GM19372 (cell line): ENCODE results near the gene GALNT10.

ENCODE experiments used
- ATAC-seq: cut with Tn5 transposase; IDR thresholded peaks from one replicate; pipeline ENCODE4 v1.9.1; 2021; ENCODE audit warnings: mild to moderate bottlenecking, low read depth, moderate library complexity; ENCODE audit not compliant: unreplicated experiment

GALNT10 gene

DNA sequence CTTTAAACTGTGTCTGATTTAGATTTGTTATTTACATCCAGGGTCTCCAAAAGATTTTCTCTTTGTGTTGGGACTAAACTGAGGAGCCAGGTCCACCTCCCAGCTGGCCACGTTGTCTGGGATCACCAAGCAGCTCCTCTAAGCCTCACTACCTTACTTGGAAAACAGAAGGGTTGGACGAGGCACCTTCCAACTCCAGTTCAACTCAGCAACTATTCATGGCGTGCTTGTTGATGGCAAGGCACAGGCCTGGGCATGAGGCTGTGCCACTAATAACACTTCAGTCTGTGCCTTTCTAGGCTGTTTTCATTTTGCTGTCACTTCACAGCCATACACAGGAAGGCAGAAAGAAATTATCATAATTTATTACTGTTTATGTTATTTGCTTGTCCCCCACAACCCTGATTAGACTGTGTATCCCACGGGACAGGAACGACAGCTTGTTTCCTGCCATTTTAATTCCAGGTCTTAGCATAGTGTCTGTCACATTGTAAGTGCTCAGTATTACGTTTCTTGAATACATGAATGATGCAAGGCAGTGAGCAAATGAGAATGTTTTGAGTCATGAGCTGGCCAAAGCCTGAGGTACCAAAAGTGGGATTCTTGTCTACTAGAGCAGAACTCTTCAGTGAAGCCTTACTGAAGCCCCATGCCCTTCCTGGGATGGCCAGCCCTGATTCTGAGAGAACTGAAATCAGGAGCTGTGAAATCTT lies 125.8 kb downstream of the GALNT10 start:
- ATAC-seq: no peak

- no peak for ATAC-seq
Measured at GRCh38 chr5:154317916-154318315, 127.4 kb downstream of the GALNT10 start.

DNA sequence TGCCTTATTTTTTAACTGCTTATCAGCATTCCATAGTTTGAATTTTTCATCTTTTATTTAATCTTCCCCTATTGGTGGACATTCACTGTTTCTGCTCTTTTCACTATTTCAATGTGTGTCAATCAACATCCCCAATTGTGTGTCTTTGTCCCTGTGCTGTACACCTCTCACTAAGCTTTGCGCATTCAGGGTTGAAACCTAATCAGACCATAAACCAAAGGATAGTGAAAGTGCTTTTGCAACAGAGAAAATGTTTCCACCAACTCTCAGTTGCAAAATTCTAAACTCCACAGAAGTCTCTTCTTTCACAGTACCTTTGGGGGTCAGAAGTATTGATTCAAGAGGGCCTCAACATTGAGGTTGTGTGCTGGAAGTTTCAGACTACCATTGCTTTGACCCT lies 128.2 kb downstream of the GALNT10 start:
- ATAC-seq: no peak

- ATAC-seq: no peak
Measured at GRCh38 chr5:154319736-154320135, 129.2 kb downstream of the GALNT10 start.

GRCh38 chr5:154320224-154321089 lies 129.9 kb downstream of the GALNT10 start:
- no peak for ATAC-seq

DNA sequence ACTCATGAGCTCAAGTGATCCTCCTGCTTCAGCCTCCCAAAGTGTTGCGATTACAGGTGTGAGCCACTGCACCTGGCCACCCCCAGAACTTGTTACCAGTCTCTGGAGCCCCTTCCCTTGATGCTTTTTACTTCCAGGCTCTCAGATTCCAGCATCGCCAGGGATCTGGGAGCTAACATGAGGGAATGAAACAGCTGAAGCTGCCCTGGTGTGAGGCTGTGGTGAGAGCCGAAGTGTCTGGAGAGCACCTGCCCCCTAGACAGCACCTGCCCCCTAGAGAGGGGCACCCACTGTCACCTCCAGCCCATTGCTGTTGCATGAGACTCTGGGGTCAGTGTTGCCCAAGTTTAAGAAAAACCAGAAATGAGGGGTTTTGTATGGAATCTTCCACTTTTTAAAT lies 131.0 kb downstream of the GALNT10 start:
- no peak for ATAC-seq

GRCh38 chr5:154324033-154324432 lies 133.5 kb downstream of the GALNT10 start:
- no peak for ATAC-seq

- ATAC-seq: no peak
Measured at GRCh38 chr5:154325566-154325965, 135.0 kb downstream of the GALNT10 start.

- ATAC-seq: no peak
Measured at GRCh38 chr5:154329062-154329461, 138.5 kb downstream of the GALNT10 start.

- ATAC-seq: no peak
Measured at GRCh38 chr5:154329519-154330040, 139.0 kb downstream of the GALNT10 start.

- ATAC-seq: no peak
Measured at GRCh38 chr5:154330097-154330667, 139.6 kb downstream of the GALNT10 start.

- no peak for ATAC-seq
Measured at GRCh38 chr5:154331232-154331631, 140.7 kb downstream of the GALNT10 start.

DNA sequence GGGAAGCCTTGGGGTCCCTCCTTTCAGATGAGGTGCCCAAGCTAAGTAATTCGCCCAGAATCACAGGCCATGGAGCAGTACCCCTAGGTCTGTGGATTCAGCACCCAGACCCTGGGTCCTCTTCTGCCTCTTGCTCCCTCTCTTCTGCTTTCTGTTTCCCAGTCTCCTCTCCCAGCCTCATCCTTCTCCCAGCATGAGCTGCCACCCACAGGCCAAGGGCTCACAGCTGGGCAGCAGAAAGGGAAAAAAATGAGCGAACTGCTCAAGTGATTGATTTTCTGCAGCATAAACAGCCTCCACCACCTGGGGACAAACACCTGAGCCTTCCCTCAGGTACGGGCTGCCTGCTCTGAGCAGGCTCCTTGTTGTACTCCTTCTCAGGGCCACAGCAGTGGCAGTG lies 141.4 kb downstream of the GALNT10 start:
- no peak for ATAC-seq

DNA sequence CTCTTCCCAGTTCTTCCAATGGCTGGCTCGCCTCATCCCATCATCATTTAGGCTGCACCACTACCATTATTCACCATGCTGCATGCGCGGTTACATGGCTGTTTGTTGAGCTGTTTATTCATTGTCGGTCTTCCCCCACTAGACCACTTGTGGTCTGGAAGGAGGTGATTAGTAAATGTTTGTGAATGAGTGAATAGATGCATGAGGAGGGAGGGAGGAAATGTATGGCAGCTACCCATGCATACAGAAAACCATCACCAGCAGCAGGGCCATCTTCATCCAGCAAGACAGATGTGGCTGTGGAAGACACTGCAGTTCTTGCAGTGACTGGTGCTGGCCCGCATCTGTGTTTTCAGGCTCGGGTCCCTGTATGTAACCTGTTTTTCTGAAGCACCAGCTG lies 141.9 kb downstream of the GALNT10 start:
- no peak for ATAC-seq

DNA sequence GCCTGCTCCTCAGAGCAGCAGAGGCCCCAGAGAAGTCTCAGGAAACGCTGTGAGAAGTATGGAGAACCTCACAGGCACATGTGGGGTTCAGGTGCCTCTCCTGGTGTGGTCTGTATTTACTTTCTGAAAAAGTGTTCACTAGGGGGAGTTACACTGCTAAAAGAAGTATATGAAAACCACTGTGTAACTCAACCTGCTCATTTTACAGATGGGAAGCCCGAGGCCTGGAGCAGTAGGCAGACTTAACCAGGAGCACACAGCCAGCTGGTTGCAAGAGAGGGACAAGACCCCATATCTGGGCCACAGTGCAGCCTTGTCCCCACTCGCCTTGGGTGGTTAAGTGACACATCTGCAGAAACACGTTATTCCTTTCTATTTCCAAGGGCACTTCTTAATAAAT lies 142.5 kb downstream of the GALNT10 start:
- ATAC-seq: no peak

- no peak for ATAC-seq
Measured at GRCh38 chr5:154334406-154335064, 144.0 kb downstream of the GALNT10 start.

DNA sequence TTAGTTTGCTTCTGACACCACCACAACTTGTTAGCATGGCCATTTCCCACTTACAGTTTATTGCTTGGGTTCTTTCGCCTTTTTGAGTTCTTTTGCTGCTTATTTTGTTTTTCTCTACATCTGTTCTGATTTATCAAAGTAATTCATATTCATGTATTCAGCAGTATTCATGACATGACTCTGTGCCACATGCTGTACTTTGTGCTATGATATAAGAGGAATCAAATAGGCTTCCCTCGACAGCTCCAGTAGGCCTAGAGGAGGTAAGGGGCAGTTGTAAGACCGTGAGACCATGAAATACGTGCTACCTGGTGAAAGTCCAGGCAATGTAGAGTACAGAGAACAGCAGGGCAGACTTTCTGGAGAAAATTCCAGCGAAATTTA lies 144.5 kb downstream of the GALNT10 start:
- ATAC-seq: no peak

DNA sequence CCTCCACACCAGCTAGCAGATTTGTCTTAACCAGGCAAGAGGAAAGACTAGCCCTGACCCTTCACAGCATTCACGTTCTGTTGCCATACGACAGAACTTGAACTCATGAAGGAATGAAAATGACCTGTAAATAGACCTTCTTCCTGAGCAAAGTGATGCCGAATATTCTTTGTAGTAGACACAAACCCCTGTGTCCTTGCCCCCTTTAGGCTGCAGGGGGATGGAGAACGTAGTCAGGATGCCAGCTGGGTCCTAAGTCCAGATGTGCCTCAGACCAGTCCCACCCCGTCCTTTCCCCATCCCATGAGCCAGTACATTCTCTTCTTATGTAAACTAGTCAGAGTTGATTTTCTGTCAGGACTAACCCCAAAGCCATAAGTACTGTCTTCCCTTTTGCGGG lies 151.1 kb downstream of the GALNT10 start:
- no peak for ATAC-seq

DNA sequence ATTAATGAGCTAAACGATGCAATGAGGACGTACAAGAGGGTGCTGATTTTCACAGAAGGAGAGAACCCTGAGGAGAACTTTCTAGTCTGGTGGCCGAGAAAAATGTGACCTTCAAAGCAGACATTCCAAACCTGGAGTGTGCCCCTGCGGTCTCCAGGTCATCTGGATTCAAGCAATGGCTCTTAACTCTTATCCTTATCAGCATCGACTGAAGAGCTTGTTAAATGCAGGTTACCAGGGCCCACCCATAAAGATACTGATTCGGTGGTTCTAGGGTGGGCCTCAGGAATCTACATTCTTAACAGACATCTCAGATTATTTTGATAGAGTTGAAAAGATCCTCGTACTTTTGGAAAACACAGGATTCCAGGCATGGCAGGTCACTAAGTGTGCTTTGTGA lies 151.7 kb downstream of the GALNT10 start:
- ATAC-seq: no peak

- no peak for ATAC-seq
Measured at GRCh38 chr5:154342963-154343362, 152.4 kb downstream of the GALNT10 start.

- no peak for ATAC-seq
Measured at GRCh38 chr5:154344461-154344860, 153.9 kb downstream of the GALNT10 start.
